Left ventricle myocardium inferior (tissue), 1 donor: Measurements from ENCODE around the gene TUBGCP2. TPM values are rescaled to one million over a fixed set of nuclear protein-coding genes. Genes with fewer than 3 reads are reported as not detected.
"Not testable (repeated sequence)": the region's sequence is repeated elsewhere in the genome, so short reads cannot be mapped to it uniquely, and the experiment has no call there.

Experiments
- DNase-seq: peaks from one replicate; pipeline ENCODE4 v3.0.0-alpha.2; 2020
- H3K27ac ChIP-seq: fragments of 200-600 bp; replicated peaks from 2 replicates; pipeline ENCODE4 v1.8.0; 2021
- H3K27me3 ChIP-seq: fragments of 200-600 bp; 2 replicates; pipeline ENCODE4 v1.8.0; 2021; ENCODE audit warnings: low read depth
- H3K36me3 ChIP-seq: fragments of 200-600 bp; 2 replicates; pipeline ENCODE4 v1.8.0; 2021
- H3K4me1 ChIP-seq: fragments of 200-600 bp; 2 replicates; pipeline ENCODE4 v1.8.0; 2021
- H3K4me3 ChIP-seq: fragments of 200-600 bp; 2 replicates; pipeline ENCODE4 v1.8.0; 2021; ENCODE audit warnings: mild to moderate bottlenecking, moderate library complexity
- H3K9me3 ChIP-seq: fragments of 200-600 bp; replicated peaks from 2 replicates; pipeline ENCODE4 v1.8.0; 2021
- CTCF ChIP-seq: fragments of 200-600 bp; IDR thresholded peaks from 2 replicates; pipeline ENCODE4 v1.8.0; 2021; ENCODE audit warnings: antibody characterized with exemption, mild to moderate bottlenecking, borderline replicate concordance
- intact Hi-C: fragments of 100-400 bp; cut with micrococcal nuclease; formaldehyde crosslinking; loops from one replicate; pipeline ENCODE4 v1.11.0; 2022
- total RNA-seq: library from RNA; stranded (reverse); fragmentation: NEBNext Ultra II Directional; extraction: Animal tissue kit (Norgen Biotek cat#: 25700); gene quantifications from one replicate; pipeline ENCODE4 v1.2.1, GENCODE V29; 2021
- donor health status: DM: no; HTN: yes; CAD: no; lungs with severe emphysema.

Gene TUBGCP2
- total RNA-seq, 1 donor from 2014 or later: 38.9 TPM

GRCh38 chr10:133325440-133326222 is 17.0 kb upstream of the TUBGCP2 start:
- no peak for TF ChIP-seq CTCF
- Histone ChIP-seq H3K4me1 (peaks cover 24% of the 10 kb centered on the region), H3K9me3 (peaks cover 4% of the 10 kb centered on the region), H3K27ac (no peak overlapping the region), H3K36me3 (no peaks in the 10 kb centered on the region), H3K27me3 (peaks cover 80% of the 10 kb centered on the region), H3K4me3 (peak overlapping the region; percentile 61)
- no peak for DNase-seq
- intact Hi-C loops: loop anchor here (5.0 kb wide), 1 partner anchor 282 kb away; no protein-coding TSS in a partner anchor

- no peak for TF ChIP-seq CTCF
- intact Hi-C loops: loop anchor here (5.0 kb wide), 1 partner anchor 282 kb away; no protein-coding TSS in a partner anchor
- no peak overlapping the region for H3K27ac ChIP-seq
- no peak for DNase-seq
- no peaks in the 10 kb centered on the region for H3K36me3 ChIP-seq
- H3K4me1 ChIP-seq: peaks cover 21% of the 10 kb centered on the region
- H3K4me3 ChIP-seq: peak overlapping the region; percentile 61
- peaks cover 84% of the 10 kb centered on the region for H3K27me3 ChIP-seq
- peaks cover 4% of the 10 kb centered on the region for H3K9me3 ChIP-seq
These were observed 16.2 kb upstream of the TUBGCP2 start for GRCh38 chr10:133324857-133325260.

GRCh38 chr10:133324198-133324792 is 15.6 kb upstream of the TUBGCP2 start:
- DNase-seq: peak; percentile 52
- Histone ChIP-seq H3K4me3 (peak overlapping the region; percentile 61), H3K27ac (no peak overlapping the region), H3K9me3 (peaks cover 4% of the 10 kb centered on the region), H3K36me3 (no peaks in the 10 kb centered on the region), H3K27me3 (peaks cover 84% of the 10 kb centered on the region), H3K4me1 (peaks cover 17% of the 10 kb centered on the region)
- intact Hi-C loops: no loop called here
- no peak for TF ChIP-seq CTCF

- H3K9me3 ChIP-seq, H3K36me3 ChIP-seq, H3K4me3 ChIP-seq, intact Hi-C loops, H3K27ac ChIP-seq, DNase-seq: not testable (repeated sequence)
- peaks cover 24% of the 10 kb centered on the region for H3K4me1 ChIP-seq
- H3K27me3 ChIP-seq: peaks cover 72% of the 10 kb centered on the region
These were observed 13.5 kb upstream of the TUBGCP2 start for GRCh38 chr10:133322064-133322709.

- intact Hi-C loops, H3K4me3 ChIP-seq, DNase-seq, H3K9me3 ChIP-seq, H3K27ac ChIP-seq, H3K36me3 ChIP-seq: not testable (repeated sequence)
- peaks cover 60% of the 10 kb centered on the region for H3K27me3 ChIP-seq
- peaks cover 20% of the 10 kb centered on the region for H3K4me1 ChIP-seq
These were observed 12.3 kb upstream of the TUBGCP2 start for GRCh38 chr10:133320852-133321422.

GRCh38 chr10:133318494-133319127 is 9.9 kb upstream of the TUBGCP2 start:
- DNase-seq: peak; percentile 49
- TF ChIP-seq CTCF: peak; percentile 75
- Histone ChIP-seq H3K27ac (no peak overlapping the region), H3K9me3 (peaks cover 4% of the 10 kb centered on the region), H3K36me3 (no peaks in the 10 kb centered on the region), H3K4me3 (peak overlapping the region; percentile 54), H3K27me3 (peaks cover 41% of the 10 kb centered on the region), H3K4me1 (peaks cover 11% of the 10 kb centered on the region)
- intact Hi-C loops: no loop called here
